ENCODE data around the gene RING1. TPM values are rescaled to one million over a fixed set of nuclear protein-coding genes. Genes with fewer than 3 reads are reported as not detected.

The RING1 gene
- total RNA-seq, 1 experiment from 2014 or later = 37.0 TPM

DNA sequence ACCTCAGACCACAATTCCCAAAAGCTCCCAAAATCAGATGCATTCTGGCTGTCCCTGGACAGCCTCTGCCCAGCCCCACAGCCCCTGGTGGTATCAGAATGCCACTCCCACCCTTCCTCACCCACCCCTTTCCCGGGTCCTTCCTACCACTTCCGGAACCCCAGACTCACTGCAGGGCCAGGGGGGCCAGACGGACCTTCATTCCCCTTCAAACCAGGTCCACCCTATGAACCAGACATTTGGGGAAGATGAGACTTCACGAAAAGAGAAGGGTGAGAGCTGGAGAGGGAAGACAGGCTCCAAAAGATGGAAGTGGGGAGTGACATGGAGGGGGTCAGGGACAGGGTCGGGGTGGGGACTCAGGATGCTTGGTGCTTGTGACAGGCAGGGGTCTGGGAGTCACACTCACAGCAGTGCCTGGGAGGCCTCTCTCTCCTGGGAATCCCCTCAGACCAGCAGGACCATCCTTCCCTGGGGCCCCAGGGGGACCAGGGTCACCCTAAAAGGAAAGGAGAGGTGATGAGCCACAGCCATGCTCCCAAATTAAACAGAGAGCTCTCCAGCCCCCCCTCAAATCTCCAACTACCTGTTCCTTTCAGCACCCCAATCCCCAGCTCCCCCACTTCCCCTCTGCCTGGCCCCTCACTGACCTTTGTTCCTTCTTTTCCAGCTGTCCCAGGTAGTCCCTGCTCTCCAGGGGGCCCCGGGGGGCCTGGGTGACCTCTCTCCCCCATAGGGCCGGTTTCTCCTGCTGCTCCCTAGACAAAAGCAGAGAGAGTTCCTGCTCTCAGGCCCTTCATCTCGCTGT, 36.2 kb upstream of the RING1 start:
- DNase-seq (ENCODE audit: low read depth) = no peak

DNA sequence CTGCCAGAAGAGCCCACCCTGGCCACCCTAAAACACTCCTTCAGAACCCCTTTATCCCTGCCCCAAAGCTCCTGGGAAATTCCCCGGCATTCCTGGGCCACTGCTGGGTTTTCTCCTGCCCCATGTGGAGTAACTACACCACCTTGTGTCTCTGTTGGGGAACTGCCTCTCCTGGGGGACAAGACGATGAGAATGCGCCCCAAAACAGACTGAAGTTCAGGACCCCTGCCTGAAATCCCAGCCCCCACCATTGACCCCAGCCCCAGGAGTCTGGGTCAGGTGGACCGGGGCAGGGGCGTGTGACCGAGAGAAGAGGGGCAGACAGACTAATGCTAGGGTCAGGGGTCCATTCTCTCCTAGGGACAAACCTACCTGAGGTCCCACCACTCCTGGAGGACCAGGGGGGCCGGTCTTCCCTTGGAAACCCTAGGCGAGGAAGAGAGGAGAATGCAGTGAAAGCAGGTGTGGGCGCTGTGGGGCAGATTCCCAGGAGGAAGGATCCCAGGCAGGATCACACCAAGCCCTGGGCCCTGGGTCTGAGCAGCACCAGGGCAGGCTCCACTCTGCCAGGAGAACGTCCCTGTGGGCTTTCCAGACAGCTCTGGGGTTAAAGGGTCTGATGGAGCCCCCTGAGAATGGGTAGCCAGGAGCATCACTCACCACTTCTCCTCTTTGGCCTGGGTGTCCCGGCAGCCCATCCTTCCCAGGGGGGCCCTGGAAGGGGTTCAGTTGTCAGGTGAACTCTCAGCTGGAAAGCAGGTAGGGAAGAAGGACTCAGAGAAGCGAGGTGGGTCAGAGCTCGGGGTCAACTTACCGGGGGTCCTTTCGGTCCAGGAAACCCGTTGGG, 35.4 kb upstream of the RING1 start:
- no peak for DNase-seq (ENCODE audit: low read depth)

DNA sequence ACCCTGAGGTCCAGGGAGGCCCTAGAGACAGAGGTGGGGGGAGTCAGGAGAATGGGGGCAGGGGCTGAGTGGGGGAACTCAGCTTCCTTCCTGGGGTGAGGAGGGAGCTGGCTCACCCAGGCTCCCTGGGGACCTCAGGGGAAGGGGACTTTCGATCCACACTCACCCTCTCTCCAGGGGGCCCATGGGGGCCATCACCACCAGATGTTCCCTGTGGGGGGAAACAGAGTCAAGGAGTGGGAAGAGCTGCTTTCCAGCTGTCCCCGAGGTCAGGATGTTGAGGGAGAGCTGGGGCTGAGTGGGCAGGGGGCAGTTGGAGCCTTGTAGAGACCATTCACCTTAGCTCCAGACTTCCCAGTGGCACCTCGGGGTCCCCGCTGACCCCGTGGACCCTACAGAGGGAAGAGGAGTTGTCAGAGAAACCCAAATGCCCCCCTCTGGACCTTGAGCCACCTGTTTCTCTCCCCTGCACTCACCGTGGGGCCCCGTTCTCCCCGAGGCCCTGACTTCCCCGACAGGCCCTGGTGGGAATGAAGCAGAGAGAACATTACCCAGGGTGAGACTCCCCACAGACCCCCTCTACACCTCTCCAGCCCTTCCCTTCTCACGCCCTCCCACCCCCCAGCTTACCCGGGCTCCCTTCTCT, 34.6 kb upstream of the RING1 start:
- no peak for DNase-seq (ENCODE audit: low read depth)

DNA sequence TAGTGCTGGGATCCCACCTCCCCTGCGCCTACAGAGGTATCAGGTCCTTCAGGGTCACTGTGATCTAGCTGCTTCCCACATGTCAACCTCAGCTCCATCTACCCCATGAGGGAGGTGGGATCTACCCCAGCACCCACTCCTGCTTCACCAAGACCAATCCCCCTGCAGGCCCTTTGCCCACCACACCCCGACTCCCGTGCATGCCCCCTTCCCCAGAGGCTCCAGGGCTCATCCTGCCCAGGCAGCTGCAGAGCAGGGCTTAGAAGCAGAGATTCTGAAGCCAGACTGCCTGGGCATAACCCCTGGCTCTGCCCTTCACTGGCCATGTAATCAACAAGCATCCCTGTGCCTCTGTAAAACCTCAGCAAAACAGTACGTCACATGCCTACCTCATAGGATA, 33.5 kb upstream of the RING1 start:
- DNase-seq (ENCODE audit: low read depth) = no peak

DNA sequence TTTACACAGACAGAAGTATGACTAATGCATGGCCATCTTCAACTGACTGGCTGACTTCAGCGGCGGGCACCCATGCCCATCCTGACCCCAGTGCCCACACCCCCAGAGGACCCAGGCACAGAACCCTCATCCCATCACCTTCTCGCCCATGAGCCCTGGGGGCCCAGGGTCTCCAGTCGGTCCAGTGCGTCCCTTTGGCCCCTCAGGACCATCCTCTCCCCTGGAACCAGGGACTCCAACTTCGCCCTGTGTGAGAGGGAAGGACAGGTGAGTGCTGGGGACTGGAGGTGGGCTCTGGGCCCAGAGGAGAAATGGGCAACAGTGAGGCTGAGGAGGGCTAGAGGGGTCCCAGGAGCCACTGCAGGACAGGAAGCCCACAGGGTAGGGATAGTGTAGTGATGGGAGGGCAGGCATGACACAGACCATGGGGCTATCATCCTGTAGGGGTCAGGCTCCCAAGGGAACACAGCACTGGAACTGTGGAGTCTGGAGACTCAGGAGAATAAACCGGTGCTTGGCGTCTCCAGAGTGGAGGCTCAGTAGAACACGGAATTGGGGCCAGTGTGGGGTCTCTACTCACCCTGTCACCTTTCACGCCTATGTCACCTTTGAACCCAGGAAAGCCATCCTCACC, 32.7 kb upstream of the RING1 start:
- no peak for DNase-seq (ENCODE audit: low read depth)

DNA sequence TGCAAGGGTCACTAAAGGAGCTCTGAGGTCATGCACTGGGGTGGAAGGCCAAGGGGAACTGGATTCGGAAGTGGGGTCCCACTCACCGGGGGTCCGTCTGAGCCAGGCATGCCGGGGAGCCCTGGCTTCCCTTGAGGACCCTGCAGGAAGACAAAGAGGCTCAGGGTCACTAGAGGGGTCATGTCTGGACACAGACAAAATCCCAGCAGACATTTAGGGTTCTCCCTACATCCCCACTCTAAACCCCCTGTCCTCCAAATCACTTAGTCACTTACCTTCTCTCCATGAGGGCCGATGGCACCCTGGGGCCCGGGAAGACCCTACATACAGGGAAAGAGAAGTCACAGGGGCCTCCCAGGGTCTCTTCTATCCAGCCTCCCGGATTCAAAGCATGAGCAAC, 31.4 kb upstream of the RING1 start:
- DNase-seq (ENCODE audit: low read depth) = no peak

DNA sequence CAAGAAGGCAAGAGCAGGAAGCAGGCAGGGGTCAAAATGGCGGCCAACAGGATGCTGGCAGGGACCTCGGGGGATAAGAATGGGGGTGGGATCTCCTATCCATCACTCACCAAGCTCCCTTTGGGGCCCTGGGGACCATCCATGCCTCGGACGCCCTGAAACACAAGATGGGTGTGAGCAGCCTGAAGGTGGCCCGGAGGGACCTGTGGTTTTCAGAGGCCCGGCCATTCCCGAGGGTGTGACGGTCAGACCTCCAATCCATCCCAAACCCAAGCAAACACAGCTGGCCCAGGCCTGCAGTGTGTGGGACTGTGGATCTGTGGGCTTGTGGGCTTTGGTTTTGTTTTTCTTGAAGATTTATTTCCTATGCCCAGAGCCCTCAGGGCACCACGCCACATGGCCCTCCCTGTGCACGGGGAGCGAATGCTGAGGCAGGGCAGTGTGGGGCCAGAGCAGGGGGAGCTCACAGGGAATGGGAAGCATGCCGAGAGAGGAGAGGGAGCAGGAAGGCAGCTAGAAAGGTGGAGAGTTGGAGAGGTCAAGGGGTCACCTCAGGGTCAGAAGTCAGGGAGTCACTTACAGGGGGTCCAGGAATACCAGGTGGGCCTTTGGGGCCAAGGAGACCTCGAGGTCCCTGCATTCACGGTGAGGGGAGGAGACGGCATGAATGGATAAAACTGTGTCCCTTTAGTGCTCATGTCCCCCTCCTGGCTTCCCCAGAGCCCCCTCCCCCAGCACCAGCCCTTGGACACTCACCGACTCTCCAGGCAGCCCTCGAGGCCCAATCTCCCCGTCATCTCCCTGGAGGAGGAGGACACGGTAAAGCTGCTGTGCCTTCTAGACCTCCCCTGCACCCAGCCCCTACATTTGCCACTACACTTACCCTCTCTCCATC, 30.5 kb upstream of the RING1 start:
- no peak for DNase-seq (ENCODE audit: low read depth)

DNA sequence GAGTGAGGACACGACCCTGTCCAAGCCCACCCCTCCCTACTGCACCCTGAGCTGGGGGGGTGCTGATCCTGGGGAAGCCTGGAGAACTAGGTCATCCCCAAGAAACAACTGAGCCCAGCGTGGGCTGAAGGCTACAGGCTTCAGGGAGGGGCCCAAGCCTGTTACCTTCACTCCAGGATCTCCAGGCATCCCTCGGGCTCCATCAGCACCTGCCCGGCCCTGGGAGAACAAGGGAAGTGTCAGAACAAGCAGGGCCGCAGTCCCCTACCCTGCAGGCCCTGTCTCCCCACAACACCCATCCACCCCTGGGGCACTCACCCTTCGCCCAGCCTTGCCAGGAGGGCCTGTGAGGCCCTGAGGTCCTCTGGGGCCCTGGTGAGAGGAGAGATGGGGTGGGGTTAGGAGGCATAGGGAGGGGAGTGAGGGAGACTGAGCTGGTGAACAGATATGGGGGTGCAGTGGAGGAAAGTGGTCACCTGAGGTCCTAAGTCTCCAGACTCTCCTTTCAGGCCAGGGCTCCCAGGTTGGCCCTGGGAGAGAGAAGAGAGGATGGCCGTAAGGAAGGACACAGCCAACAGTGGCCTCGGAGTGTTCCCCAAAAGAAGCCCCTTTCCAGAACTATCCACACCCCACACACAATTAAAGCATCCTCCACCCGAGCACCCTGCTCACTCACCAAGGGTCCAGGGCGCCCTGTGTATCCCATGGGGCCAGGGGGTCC, 29.4 kb upstream of the RING1 start:
- no peak for DNase-seq (ENCODE audit: low read depth)

DNA sequence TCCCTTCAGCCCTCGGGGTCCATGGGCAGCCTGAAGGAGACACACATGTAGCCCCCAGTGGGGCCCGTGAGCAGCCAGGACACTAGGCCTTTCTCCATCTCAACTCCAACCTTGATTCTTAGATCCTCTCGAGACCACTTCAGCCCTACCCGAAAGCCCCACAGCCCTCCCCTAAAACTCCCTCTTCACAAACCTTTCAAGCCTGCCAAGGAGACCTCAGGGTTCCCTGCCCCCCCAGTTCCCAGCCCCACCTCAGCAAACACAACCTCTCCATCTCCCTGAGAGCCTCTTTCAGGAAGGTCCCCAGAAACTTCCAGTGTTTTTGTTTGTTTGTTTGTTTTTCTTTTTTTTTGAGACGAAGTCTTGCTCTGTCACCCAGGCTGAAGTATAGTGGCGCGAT, 27.2 kb upstream of the RING1 start:
- no peak for DNase-seq (ENCODE audit: low read depth)

DNA sequence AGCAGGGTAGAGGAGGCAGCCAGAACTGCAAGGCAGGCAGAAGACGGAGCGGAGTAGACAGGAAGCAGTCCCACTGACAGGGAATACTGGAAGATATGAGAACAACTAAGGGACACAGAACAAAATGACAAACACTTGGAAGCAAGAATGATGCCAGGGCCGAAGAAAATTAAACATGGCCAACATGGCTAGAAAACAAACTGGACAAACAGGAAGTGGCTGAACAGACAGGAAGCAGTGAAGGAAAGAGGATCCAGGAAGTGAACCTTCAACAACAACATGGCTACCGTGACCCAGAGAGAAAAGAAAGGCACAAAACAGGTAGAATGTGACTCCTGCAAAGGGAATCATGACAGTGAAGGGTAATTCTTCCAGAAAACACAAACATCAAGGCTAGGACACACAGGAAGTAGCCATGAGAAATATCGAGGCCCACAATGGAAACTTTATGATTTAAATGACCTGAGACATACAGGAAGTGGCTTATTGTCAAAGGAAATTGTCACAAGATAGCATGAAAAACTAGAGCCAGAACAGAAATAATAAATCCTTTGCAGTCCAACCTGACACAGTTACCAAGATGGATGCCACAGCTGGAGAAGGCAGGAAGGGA, 25.1 kb upstream of the RING1 start:
- DNase-seq (ENCODE audit: low read depth) = no peak

DNA sequence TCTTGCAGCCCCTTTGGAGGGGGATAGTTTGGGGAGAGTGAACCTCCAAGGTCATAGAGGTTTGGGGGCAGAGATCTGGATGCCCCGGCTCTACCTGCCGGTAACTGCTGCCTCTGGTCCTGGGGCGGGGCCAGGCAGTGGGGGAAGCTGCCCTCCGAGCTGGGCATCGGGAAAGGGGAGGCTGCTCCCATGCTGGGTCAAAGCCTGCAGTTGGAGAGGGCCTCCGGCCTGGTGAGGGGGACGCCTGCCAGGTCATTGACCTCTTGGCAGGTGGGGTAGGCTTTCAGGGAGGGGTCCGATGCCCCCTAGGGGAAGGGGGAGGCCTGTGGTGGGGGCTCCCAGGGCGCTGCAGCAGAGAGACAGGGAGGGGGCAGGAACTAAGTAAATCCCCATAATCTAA, 23.1 kb upstream of the RING1 start:
- no peak for DNase-seq (ENCODE audit: low read depth)

DNA sequence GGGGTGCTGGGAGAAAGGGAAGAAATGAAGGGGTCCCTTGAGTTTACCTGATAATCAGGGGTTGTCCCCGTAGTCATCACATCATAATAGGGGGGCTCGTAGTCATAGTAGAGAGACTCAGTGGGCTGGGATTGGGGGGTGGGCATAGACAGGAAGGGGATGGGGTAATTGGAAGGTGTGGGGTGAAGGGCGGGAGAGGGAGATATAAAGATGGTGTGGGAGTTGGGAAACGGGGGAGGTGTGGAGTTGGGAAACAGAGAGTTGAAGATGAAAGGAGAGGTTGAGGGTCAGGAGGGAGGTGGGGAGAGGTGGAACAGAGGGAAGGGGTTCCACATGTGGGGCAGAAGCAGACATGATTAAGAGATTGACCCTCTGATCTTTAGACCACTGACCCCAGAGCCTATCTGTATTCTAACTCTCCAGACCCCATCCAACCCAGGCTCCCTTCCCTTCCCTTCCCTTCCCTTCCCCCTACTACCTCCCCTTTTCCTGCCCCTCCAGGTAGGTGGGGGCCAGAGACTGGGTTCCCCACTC, 22.6 kb upstream of the RING1 start:
- no peak for DNase-seq (ENCODE audit: low read depth)

DNA sequence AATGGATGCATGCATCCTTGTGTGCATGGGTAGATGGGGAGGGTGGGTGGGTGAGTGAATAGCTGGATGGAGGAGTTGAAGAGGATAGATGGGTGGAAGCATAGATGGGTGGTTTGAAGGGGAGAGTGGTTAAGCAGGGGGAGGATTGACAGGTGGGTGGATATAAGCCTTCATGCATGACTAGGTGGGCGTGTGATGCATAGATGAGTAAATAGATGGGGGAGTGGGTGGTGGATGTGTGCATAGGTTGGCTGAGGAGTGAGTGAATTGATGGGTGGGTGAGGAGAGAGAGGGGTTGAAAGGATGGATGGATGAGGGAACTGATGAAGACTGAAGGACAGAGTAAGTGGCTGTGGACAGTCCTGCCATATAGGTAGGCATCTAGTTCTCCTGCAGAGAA, 20.5 kb upstream of the RING1 start:
- no peak for DNase-seq (ENCODE audit: low read depth)

DNA sequence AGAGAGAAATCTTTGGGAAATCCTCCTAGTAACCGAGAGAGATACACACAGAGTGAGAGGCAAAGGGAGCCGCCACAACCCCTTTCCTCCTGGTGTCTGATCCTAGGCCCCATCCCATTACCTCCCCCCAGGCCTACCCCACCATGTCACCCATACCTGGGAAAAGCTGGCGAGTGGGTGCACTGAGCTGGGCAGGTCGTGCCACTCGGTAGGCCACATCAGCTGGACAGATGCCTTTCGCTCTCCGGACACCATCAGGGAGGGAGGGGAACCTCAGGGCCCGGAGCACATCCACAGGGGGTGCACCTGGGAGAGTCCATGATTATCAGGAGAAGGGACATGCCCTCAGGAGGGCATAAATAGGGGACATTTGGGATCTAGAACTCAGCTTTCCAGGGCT, 19.1 kb upstream of the RING1 start:
- no peak for DNase-seq (ENCODE audit: low read depth)

DNA sequence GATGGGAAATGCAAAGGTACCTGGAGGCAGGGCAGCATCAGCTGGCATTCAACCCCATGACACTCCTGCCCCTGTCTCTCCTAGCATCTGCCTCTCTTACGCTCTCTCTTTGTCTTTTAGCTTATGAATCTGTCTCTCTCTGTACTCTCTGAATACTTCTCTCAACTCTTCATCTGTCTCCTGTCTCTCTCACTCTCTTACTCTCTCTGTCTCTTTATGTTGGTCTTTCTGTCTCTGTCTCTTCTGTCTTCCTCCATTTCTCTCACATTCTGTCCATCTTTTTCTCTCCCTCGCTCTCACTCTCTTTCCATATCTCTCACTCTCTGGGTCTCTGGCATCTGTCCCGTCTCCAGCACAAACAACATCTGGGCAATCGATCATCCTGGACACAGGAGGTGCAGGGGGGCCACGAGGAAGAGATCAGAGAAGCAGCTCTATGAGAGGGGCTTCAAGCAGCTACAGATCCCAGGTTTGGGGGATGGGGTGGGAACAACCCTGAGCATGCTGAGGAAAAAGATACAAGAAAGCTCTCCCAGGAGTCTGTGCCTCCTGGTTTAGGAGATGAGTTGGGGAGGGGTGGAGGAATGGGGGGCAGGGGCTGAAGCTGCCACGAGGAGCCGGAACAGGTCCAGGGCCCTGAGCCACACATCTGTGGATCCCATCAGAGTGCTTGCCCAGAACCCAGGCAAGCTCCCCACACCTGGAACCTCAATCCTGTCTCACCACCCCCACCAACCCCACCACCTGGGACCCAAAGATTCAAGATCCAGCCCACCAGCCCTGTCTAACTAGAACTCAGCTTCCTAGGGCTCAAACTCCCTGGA, 18.5 kb upstream of the RING1 start:
- DNase-seq (ENCODE audit: low read depth) = no peak

DNA sequence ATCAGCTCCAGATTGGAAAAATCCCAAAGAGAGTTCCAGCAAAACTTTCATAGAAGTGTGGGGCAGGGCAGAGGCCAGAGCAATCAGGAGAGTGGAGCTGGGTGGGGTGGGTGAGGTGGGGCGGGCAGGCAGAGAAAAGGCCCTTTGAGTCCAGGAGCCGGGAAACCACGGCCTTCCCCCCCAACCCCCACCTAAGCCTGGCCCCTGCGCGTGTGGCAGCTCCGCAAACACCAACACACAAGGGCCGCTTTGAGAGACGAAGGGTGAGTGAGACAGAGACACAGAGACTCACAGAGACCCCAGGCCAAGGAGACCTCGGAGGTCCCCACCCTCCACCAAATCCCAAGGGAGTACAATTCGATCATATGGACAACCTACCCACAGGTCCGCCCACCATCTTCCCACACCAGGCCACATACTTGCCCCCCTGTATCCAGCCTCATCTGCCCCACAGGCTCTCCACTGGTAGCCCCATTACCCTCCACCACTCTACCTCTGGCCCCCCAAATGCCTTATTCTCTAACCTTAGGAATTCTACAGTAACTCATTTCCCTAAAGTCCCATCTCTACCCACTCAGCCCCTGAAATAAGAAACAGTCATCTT, 17.7 kb upstream of the RING1 start:
- DNase-seq (ENCODE audit: low read depth) = no peak

DNA sequence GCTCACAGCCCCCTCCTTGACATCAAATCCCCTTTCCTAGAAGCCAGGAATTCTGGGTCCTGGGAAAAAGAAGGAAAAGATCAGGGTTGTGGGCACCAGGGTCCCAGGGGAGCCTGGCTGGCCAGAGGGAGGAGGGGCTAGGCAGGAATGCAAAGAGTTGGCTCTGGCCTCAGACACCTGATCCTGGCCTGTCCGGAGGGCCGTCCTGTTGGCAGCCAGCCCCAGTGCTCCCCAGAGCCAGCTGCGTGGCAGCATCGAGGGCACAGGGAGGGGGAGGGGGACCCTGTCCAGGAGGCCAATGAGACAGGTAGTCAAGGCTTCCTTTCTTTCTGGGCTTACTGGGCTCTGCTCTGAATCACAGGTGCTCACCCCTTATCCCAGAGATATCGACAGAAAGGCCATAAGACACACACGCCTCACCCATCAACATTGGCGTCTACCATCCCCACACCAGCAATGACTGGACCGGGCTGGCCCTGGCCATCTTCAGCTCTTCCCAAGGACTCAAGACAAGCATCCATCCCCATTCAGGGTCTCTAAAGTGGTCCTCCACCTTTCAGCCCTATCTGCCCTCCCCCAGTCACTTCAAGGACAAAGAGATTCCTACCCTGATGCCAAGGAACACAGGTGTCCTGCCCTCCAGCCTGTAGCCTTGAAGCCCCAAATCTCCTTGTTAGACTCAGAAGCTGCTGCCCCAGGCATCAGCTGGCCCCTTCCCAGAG, 16.8 kb upstream of the RING1 start:
- DNase-seq (ENCODE audit: low read depth) = no peak

Data from HT1080 (cell line).